PC-9 (cell line): ENCODE measurements around the gene TGFBR3. TPM values are rescaled to one million over a fixed set of nuclear protein-coding genes. Genes with fewer than 3 reads are reported as not detected.
A peak's percentile ranks its signal among the peaks of the same experiment; 100 is the strongest.

Experiments
- BruUV-seq: library from RNA; stranded (reverse); fragments of 400-500 nt; replicated peaks from 2 replicates; lab custom pipeline; 2021; lab: Mats Ljungman, UMichigan
- CTCF ChIA-PET: fragments of 300-600 bp; sonication (Branson Sonifier 250); formaldehyde crosslinking; loops from one replicate; lab custom pipeline; 2022; ENCODE audit warnings: antibody characterized with exemption; lab: Charles Lee
- POLR2A ChIA-PET: fragments of 300-600 bp; sonication (Branson Sonifier 250); formaldehyde crosslinking; loops from one replicate; lab custom pipeline; 2022; ENCODE audit warnings: antibody characterized with exemption; ENCODE audit not compliant: unreplicated experiment; lab: Charles Lee
- DNase-seq, 2 experiments: peaks; one replicate each; pipeline versions ENCODE4 v3.0.0 to v3.0.0-alpha.2; 2015 to 2022; ENCODE audit warnings: mixed read lengths in 1 of 2
- H2AFZ ChIP-seq: fragments of 200-600 bp; sonication (generic); 2 replicates; pipeline ENCODE4 v1.8.1; 2017; ENCODE audit warnings: antibody characterized with exemption
- H3F3A ChIP-seq: fragments of 200-600 bp; sonication (generic); 2 replicates; pipeline ENCODE4 v1.8.1; 2017; ENCODE audit warnings: antibody characterized with exemption, mild to moderate bottlenecking, low read depth; ENCODE audit not compliant: insufficient read depth
- H3K27ac ChIP-seq: fragments of 200-600 bp; sonication (generic); 2 replicates; pipeline ENCODE4 v1.6.1; 2016; ENCODE audit warnings: mixed run types
- H3K27me3 ChIP-seq: fragments of 200-600 bp; sonication (generic); 2 replicates; pipeline ENCODE4 v1.6.1; 2016; ENCODE audit warnings: low read depth, mixed run types; ENCODE audit not compliant: insufficient read depth
- H3K36me3 ChIP-seq: fragments of 200-600 bp; sonication (generic); 2 replicates; pipeline ENCODE4 v1.6.1; 2016; ENCODE audit warnings: low read depth, mixed run types
- H3K4me1 ChIP-seq: fragments of 200-600 bp; sonication (generic); replicated peaks from 2 replicates; pipeline ENCODE4 v1.6.1; 2016; ENCODE audit warnings: mixed run types; ENCODE audit not compliant: insufficient read depth
- H3K4me2 ChIP-seq: fragments of 200-600 bp; sonication (generic); 2 replicates; pipeline ENCODE4 v1.6.1; 2017; ENCODE audit warnings: mixed run types
- H3K4me3 ChIP-seq: fragments of 200-600 bp; sonication (generic); 2 replicates; pipeline ENCODE4 v1.6.1; 2016; ENCODE audit warnings: mixed run types
- H3K79me2 ChIP-seq: fragments of 200-600 bp; sonication (generic); 2 replicates; pipeline ENCODE4 v1.6.1; 2017; ENCODE audit warnings: low read depth, mixed run types
- H3K9me2 ChIP-seq: fragments of 200-600 bp; sonication (generic); 2 replicates; pipeline ENCODE4 v1.8.1; 2017; ENCODE audit warnings: mild to moderate bottlenecking; ENCODE audit not compliant: insufficient read depth
- H3K9me3 ChIP-seq: fragments of 200-600 bp; sonication (generic); 2 replicates; pipeline ENCODE4 v1.8.1; 2016; ENCODE audit warnings: low read depth; ENCODE audit not compliant: insufficient read depth
- H4K20me1 ChIP-seq: fragments of 200-600 bp; sonication (generic); 2 replicates; pipeline ENCODE4 v1.8.1; 2017; ENCODE audit not compliant: insufficient read depth
- EZH2 ChIP-seq: fragments of 200-600 bp; sonication (generic); IDR thresholded peaks from 2 replicates; pipeline ENCODE4 v1.8.0; 2017; ENCODE audit warnings: antibody characterized with exemption, low read depth
- intact Hi-C: fragments of 100-400 bp; cut with micrococcal nuclease; formaldehyde crosslinking; loops from one replicate; pipeline ENCODE4 v1.10.0; 2022; ENCODE audit not compliant: unreplicated experiment
- total RNA-seq: library from RNA; stranded (reverse); gene quantifications from 2 replicates; pipeline ENCODE4 v1.2.3, GENCODE V29; 2021
- TF ChIP-seq, protein P1 (sequence below): fragments of 200-600 bp; sonication (generic); conservative IDR thresholded peaks from 2 replicates; pipeline ENCODE4 v1.6.1; 2017; ENCODE audit warnings: mixed run types, antibody characterized with exemption, mild to moderate bottlenecking, moderate library complexity

Gene TGFBR3
- total RNA-seq, 1 experiment from 2014 or later = 1.6 TPM

DNA sequence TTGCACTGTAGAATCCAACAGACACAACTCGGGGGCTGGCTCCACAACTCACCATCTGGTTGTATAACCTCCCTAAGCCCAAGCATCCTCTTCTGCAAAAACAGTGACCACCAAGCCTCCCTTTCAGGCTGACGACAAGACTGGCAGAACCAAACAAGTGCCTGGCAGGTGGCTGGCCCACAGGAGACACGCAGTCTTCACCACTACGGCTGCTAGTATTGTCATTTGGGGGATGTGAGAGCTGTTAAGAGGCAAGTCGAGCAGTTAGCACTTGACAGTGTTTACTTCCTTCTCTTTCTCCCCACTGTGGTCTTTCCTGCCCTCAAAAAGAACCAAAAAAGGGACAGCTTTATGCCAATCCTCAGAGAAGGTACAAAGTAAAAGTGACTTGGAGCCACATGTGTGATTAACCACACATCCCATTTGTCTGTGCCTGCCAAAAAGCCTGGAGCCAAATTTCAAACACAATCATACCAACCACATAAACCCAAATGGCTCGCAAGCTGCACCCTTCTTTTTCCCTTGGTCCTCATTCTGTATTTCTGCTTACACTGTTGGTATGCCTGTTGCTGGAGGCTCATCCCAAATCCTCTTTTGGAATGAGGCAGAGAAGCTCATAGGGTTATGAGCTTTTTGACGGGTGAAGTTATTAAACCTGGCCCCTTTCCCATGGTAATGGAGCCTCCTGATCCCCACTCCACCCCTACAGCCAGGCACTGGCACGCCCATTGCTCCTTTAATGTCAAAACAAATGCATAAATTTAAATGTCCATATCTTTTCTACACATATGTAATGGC is 94.1 kb downstream of the TGFBR3 start:
- H3K9me3 ChIP-seq = no peaks in the 10 kb centered on the region
- no peak overlapping the region for H2AFZ ChIP-seq
- POLR2A ChIA-PET = no interaction called here
- CTCF ChIA-PET = no interaction called here
- H3K36me3 ChIP-seq = no peaks in the 10 kb centered on the region
- no peaks in the 10 kb centered on the region for H3K27me3 ChIP-seq
- DNase-seq = no peak
- TF ChIP-seq EZH2 = no peak
- TF ChIP-seq, protein P1, sequence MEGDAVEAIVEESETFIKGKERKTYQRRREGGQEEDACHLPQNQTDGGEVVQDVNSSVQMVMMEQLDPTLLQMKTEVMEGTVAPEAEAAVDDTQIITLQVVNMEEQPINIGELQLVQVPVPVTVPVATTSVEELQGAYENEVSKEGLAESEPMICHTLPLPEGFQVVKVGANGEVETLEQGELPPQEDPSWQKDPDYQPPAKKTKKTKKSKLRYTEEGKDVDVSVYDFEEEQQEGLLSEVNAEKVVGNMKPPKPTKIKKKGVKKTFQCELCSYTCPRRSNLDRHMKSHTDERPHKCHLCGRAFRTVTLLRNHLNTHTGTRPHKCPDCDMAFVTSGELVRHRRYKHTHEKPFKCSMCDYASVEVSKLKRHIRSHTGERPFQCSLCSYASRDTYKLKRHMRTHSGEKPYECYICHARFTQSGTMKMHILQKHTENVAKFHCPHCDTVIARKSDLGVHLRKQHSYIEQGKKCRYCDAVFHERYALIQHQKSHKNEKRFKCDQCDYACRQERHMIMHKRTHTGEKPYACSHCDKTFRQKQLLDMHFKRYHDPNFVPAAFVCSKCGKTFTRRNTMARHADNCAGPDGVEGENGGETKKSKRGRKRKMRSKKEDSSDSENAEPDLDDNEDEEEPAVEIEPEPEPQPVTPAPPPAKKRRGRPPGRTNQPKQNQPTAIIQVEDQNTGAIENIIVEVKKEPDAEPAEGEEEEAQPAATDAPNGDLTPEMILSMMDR = no peak
- BruUV-seq = no TSS peak
- H4K20me1 ChIP-seq = no peaks in the 10 kb centered on the region
- H3K4me2 ChIP-seq = no peak overlapping the region
- no peak overlapping the region for H3K27ac ChIP-seq
- H3F3A ChIP-seq = peaks cover 31% of the 10 kb centered on the region
- intact Hi-C loops = no loop called here
- H3K4me1 ChIP-seq = peaks cover 31% of the 10 kb centered on the region
- no peaks in the 10 kb centered on the region for H3K9me2 ChIP-seq
- H3K79me2 ChIP-seq = no peaks in the 10 kb centered on the region
- no peak overlapping the region for H3K4me3 ChIP-seq

DNA sequence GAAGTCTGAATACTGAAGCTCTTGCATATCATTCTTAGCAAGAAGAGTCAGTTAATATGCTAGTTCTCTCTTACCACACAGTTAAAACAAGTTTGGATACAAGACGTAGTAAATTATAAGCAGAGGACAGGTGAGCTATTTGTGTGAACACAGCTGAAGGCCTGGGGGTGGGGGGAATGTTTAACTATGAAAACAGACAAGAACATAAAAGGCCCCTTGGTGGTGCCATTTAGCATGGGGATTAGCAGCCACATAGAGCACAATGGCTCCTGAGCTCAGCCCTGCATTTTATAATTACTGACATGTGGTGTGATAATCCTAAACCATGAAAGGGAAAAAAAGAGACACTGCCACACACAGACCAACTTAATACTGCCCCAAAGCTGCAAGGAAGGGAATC is 94.8 kb downstream of the TGFBR3 start:
- Histone ChIP-seq H3K9me2 (no peaks in the 10 kb centered on the region), H3F3A (peaks cover 23% of the 10 kb centered on the region), H2AFZ (no peak overlapping the region), H3K36me3 (no peaks in the 10 kb centered on the region), H3K79me2 (no peaks in the 10 kb centered on the region), H4K20me1 (no peaks in the 10 kb centered on the region), H3K4me3 (no peak overlapping the region), H3K9me3 (no peaks in the 10 kb centered on the region), H3K27me3 (no peaks in the 10 kb centered on the region), H3K4me1 (peaks cover 23% of the 10 kb centered on the region), H3K27ac (no peak overlapping the region), H3K4me2 (no peak overlapping the region)
- TF ChIP-seq, protein P1 = no peak
- no peak for TF ChIP-seq EZH2
- CTCF ChIA-PET = interaction anchor here (0.5 to 0.6 kb wide), 2 partner anchors 64 to 202 kb away, joined by 3 read pairs; no protein-coding TSS in a partner anchor
- intact Hi-C loops = no loop called here
- BruUV-seq = no TSS peak
- DNase-seq = peak in 1 of 2 experiments; percentile 21
- POLR2A ChIA-PET = no interaction called here

DNA sequence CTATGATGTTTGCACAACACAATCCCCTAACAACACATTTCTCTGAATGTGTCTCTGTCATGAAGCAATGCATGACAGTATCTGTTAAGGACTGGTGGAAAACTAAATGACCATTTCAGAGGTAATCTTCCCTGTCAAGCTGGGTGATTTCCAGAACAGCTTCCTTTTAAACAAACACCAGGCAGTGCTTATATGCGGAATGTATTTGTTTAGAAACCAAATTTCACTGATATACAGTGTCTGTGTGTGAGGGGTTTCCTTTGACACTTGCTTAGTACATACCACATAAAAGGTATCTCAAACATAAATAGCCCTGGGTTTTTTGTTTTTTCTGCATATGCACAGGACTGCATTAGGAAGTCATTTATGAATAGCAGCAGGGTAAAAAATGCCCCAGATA is 95.6 kb downstream of the TGFBR3 start:
- Histone ChIP-seq H3K79me2 (no peaks in the 10 kb centered on the region), H3K36me3 (no peaks in the 10 kb centered on the region), H3K4me1 (peaks cover 16% of the 10 kb centered on the region), H4K20me1 (no peaks in the 10 kb centered on the region), H3K27ac (no peak overlapping the region), H3K9me2 (no peaks in the 10 kb centered on the region), H2AFZ (no peak overlapping the region), H3K4me3 (no peak overlapping the region), H3K4me2 (no peak overlapping the region), H3K27me3 (no peaks in the 10 kb centered on the region), H3K9me3 (no peaks in the 10 kb centered on the region), H3F3A (peaks cover 16% of the 10 kb centered on the region)
- DNase-seq = peak in 1 of 2 experiments; percentile 25
- POLR2A ChIA-PET = no interaction called here
- intact Hi-C loops = no loop called here
- BruUV-seq = no TSS peak
- CTCF ChIA-PET = interaction anchor here (0.5 to 0.6 kb wide), 2 partner anchors 65 to 203 kb away, joined by 3 read pairs; no protein-coding TSS in a partner anchor
- TF ChIP-seq, protein P1 = no peak
- no peak for TF ChIP-seq EZH2
